ENCODE data around the gene PCDHGB7. TPM values are rescaled to one million over a fixed set of nuclear protein-coding genes. Genes with fewer than 3 reads are reported as not detected.
"Not testable (repeated sequence)": the region's sequence is repeated elsewhere in the genome, so short reads cannot be mapped to it uniquely, and the experiment has no call there.

Gene PCDHGB7
- total RNA-seq (2022), result 0.75 and 1.2 TPM in 2 replicates
- percentile 59 among the genes with signal in this experiment for Bru-seq, nascent RNA
- BruChase-seq, experiment 1, labeled RNA remaining after a 6-hour chase, result percentile 77 among the genes with signal in this experiment
- BruChase-seq, experiment 2, labeled RNA remaining after a 2-hour chase, result percentile 63 among the genes with signal in this experiment
- long read RNA-seq, partial matches to known transcripts, result 0 of 1 reads
- long read RNA-seq, other reads (novel, unspliced or antisense), result 1 of 1 reads

DNA sequence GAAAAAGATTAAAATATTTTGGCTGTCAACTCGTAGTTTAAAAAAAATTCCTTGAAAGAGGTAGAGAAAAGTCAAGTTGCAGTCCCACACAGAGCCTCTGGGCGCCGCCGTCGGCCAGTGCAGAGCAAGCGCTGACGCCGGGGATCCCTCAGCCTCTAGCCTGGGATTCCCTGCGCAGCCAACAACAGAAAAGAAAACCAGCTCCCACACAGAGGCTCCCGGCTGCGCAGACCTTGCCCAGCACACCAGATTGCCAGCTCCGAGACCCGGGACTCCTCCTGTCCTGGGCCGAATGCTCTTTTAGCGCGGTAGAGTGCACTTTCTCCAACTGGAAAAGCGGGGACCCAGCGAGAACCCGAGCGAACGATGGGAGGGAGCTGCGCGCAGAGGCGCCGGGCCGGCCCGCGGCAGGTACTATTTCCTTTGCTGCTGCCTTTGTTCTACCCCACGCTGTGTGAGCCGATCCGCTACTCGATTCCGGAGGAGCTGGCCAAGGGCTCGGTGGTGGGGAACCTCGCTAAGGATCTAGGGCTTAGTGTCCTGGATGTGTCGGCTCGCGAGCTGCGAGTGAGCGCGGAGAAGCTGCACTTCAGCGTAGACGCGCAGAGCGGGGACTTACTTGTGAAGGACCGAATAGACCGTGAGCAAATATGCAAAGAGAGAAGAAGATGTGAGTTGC, at the start of gene PCDHGB7:
TSS of gene PCDHGB7 (plus strand) at position 184 of the 679 bp plus-strand sequence. CDS start at position 367, 183 bp downstream.
- H3K4me1 Mint-ChIP-seq (ENCODE audit: insufficient read depth, unreplicated experiment); H3K4me3 Mint-ChIP-seq (ENCODE audit: unreplicated experiment); H3K27me3 Mint-ChIP-seq (ENCODE audit: insufficient read depth, unreplicated experiment); BruUV-seq (replicated peaks); H3K36me3 Mint-ChIP-seq (ENCODE audit: insufficient read depth, unreplicated experiment); H3K27ac Mint-ChIP-seq (ENCODE audit: low read depth, unreplicated experiment): not testable (repeated sequence)
- peaks cover 37% of the 10 kb centered on the region for H3K9me3 Mint-ChIP-seq (ENCODE audit: unreplicated experiment)
- intact Hi-C loops (cut with micrococcal nuclease), result loop anchor here (1.0 to 10.0 kb wide), 3 partner anchors 107 to 333 kb away; partner anchors contain the start of gene PCDHB14
- TF ChIP-seq, protein P1, sequence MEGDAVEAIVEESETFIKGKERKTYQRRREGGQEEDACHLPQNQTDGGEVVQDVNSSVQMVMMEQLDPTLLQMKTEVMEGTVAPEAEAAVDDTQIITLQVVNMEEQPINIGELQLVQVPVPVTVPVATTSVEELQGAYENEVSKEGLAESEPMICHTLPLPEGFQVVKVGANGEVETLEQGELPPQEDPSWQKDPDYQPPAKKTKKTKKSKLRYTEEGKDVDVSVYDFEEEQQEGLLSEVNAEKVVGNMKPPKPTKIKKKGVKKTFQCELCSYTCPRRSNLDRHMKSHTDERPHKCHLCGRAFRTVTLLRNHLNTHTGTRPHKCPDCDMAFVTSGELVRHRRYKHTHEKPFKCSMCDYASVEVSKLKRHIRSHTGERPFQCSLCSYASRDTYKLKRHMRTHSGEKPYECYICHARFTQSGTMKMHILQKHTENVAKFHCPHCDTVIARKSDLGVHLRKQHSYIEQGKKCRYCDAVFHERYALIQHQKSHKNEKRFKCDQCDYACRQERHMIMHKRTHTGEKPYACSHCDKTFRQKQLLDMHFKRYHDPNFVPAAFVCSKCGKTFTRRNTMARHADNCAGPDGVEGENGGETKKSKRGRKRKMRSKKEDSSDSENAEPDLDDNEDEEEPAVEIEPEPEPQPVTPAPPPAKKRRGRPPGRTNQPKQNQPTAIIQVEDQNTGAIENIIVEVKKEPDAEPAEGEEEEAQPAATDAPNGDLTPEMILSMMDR (IDR thresholded peaks at IDR 0.05; ENCODE audit: unreplicated experiment), result peak; percentile 50
- ChIA-PET CTCF (interaction anchor here (0.6 to 5.5 kb wide), 27 partner anchors 12 to 695 kb away, joined by 3 to 38 read pairs (median 3); partner anchors contain the start of genes PCDHGA12, PCDHGC3 and TAF7), POLR2A (interaction anchor here (0.6 to 0.8 kb wide), 2 partner anchors 11 to 104 kb away, joined by 4 read pairs; no protein-coding TSS in a partner anchor)
- peak; percentile 82 for DNase-seq (ENCODE audit: unreplicated experiment)

DNA sequence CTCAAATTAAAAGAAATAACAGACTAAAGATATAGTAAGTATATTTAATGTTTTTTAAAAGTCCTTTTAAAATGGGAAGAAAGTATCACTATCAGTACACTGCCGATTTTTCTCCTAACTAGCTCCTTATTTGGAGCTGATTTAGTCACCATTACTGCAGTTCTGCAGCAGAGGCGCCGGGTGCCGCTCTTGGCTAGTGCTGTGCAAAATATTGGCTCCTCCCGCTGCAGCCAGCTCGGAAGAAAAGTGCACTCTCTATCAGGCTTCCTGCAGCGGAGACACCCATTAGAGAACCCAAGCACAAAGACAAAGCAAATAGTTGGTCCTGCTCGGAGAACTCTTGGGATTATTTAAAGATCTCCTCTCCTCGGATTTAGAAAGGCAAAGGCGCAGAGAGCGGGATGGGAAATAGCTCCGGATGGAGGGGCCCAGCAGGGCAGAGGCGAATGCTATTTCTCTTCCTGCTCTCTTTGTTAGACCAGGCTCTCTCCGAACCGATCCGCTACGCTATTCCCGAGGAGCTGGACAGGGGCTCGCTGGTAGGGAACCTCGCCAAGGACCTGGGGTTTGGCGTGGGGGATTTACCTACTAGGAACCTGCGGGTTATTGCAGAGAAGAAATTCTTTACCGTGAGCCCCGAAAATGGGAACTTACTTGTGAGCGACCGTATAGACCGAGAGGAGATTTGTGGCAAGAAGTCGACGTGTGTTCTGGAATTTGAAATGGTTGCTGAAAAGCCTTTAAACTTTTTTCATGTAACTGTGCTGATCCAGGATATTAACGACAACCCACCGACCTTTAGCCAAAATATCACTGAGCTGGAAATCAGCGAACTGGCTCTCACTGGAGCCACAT, 47.3 kb upstream of the PCDHGB7 start, which contains the start of gene PCDHGB3:
TSS of gene PCDHGB3 (plus strand) at position 249 of the 855 bp plus-strand sequence. CDS start at position 402, 153 bp downstream.
- H3K27ac Mint-ChIP-seq (ENCODE audit: low read depth, unreplicated experiment), result no peak within 1 kb of the TSS
- DNase-seq (ENCODE audit: unreplicated experiment), result peak; percentile 33
- no peaks in the 10 kb centered on the region for H3K4me1 Mint-ChIP-seq (ENCODE audit: insufficient read depth, unreplicated experiment)
- BruUV-seq (replicated peaks), result TSS peak; percentile 12
- H3K36me3 Mint-ChIP-seq (ENCODE audit: insufficient read depth, unreplicated experiment), result no peaks in the 10 kb centered on the region
- ChIA-PET CTCF (interaction anchor here (0.6 to 2.7 kb wide), 14 partner anchors 9 to 196 kb away, joined by 3 to 13 read pairs (median 4); partner anchors contain the start of genes PCDHB13, PCDHGA4, PCDHGA7 and PCDHGB5), POLR2A (interaction anchor here (0.5 to 1.6 kb wide), 3 partner anchors 52 to 243 kb away, joined by 3 read pairs; no protein-coding TSS in a partner anchor)
- H3K27me3 Mint-ChIP-seq (ENCODE audit: insufficient read depth, unreplicated experiment), result no peaks in the 10 kb centered on the region
- TF ChIP-seq, protein P1 (IDR thresholded peaks at IDR 0.05; ENCODE audit: unreplicated experiment), result peak; percentile 24
- intact Hi-C loops (cut with micrococcal nuclease), result loop anchor here (2.0 kb wide), 1 partner anchor 191 kb away; no protein-coding TSS in a partner anchor
- H3K4me3 Mint-ChIP-seq (ENCODE audit: unreplicated experiment), result peak within 1 kb of the TSS; percentile 60
- peaks cover 17% of the 10 kb centered on the region for H3K9me3 Mint-ChIP-seq (ENCODE audit: unreplicated experiment)

DNA sequence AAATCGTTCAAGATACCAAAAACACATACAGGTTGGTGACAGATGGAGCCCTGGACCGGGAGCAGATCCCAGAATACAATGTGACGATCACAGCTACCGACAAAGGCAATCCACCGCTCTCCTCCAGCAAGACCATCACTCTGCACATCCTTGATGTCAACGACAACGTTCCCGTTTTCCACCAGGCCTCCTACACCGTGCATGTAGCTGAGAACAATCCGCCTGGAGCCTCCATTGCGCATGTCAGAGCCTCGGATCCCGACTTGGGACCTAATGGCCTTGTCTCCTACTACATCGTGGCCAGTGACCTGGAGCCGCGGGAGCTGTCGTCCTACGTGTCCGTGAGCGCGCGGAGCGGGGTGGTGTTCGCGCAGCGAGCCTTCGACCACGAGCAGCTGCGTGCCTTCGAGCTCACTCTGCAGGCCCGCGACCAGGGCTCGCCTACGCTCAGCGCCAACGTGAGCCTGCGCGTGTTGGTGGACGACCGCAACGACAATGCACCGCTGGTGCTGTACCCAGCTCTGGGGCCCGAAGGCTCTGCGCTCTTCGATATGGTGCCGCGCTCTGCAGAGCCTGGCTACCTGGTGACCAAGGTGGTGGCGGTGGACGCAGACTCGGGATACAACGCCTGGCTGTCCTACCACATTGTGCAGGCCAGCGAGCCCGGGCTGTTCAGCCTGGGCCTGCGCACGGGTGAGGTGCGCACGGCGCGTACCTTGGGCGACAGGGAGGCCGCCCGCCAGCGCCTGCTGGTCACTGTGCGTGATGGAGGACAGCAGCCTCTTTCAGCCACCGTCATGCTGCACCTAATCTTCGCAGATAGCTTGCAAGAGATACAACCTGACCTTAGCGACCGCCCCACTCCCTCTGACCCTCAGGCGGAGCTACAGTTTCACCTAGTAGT, 45.7 kb upstream of the PCDHGB7 start:
- intact Hi-C loops (cut with micrococcal nuclease), result loop anchor here (2.0 kb wide), 1 partner anchor 189 kb away; no protein-coding TSS in a partner anchor
- H3K9me3 Mint-ChIP-seq (ENCODE audit: unreplicated experiment), result peaks cover 21% of the 10 kb centered on the region
- H3K4me3 Mint-ChIP-seq (ENCODE audit: unreplicated experiment), result no peak overlapping the region
- no peak for DNase-seq (ENCODE audit: unreplicated experiment)
- H3K36me3 Mint-ChIP-seq (ENCODE audit: insufficient read depth, unreplicated experiment), result no peaks in the 10 kb centered on the region
- ChIA-PET CTCF (interaction anchor here (0.6 to 2.7 kb wide), 6 partner anchors 8 to 192 kb away, joined by 3 to 13 read pairs (median 4); no protein-coding TSS in a partner anchor), POLR2A (no interaction called here)
- no peaks in the 10 kb centered on the region for H3K4me1 Mint-ChIP-seq (ENCODE audit: insufficient read depth, unreplicated experiment)
- TF ChIP-seq, protein P1 (IDR thresholded peaks at IDR 0.05; ENCODE audit: unreplicated experiment), result no peak
- H3K27me3 Mint-ChIP-seq (ENCODE audit: insufficient read depth, unreplicated experiment), result no peaks in the 10 kb centered on the region
- BruUV-seq (replicated peaks), result no TSS peak
- H3K27ac Mint-ChIP-seq (ENCODE audit: low read depth, unreplicated experiment), result no peak overlapping the region

Data from MCF 10A (cell line).